Measurements from ENCODE around the gene ELP2. TPM values are rescaled to one million over a fixed set of nuclear protein-coding genes. Genes with fewer than 3 reads are reported as not detected.

ELP2 gene
- total RNA-seq, 1 donor from 2014 or later, result 171 TPM

DNA sequence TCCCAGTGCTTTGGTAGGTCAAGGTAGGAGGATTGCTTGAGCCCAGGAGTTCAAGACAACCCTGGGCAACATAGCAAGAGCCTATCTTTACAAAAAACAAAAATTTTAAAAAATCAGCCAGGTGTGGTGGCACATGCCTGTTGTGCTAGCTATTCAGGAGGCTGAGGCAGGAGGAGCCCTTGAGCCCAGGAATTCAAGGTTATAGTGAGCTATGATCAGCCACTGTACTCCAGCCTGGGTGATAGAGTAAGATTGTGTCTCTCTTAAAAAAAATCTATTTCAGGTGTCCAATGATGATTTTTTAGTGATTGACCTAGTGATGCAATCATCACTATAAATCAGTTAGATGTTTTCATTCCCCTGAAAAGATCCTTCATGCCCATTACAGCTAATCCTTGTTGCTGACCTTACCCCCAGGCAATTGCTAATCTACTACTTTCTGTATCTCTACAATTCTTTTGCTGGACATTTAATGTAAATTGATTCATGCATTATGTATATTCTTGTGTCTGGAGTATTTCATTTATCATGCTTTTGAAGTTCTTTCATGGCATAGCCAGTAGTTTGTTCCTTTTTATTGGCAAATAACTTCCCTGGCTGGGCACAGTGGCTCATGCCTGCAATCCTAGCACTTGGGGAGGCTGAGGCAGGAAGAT is 67.9 kb downstream of the ELP2 start:
- Histone ChIP-seq H3K27me3 (no peaks in the 10 kb centered on the region), H3K4me3 (no peak overlapping the region), H3K36me3 (no peaks in the 10 kb centered on the region), H3K79me2 (ENCODE audit: low read depth) (no peaks in the 10 kb centered on the region), H2AFZ (replicated peaks) (no peak overlapping the region), H4K20me1 (ENCODE audit: low read depth) (no peaks in the 10 kb centered on the region), H3K27ac (no peak overlapping the region), H3K4me1 (no peaks in the 10 kb centered on the region), H3F3A (ENCODE audit: low read depth) (no peaks in the 10 kb centered on the region), H3K4me2 (no peak overlapping the region), H3K9me3 (ENCODE audit: low read depth) (no peaks in the 10 kb centered on the region), H3K9ac (no peak overlapping the region)
- no peak for DNase-seq (ENCODE audit: low spot score)
- Mint-ChIP-seq H3K27me3 (ENCODE audit: insufficient read depth, low read depth) (peaks cover 9% of the 10 kb centered on the region), H3K4me3 (no peak overlapping the region), H3K9me3 (no peaks in the 10 kb centered on the region), H3K4me1 (no peaks in the 10 kb centered on the region), H3K27ac (no peak overlapping the region), H3K36me3 (no peaks in the 10 kb centered on the region)
- TF ChIP-seq EZH2phosphoT487 (IDR thresholded peaks at IDR 0.05) (no peak), EZH2 (IDR thresholded peaks at IDR 0.05) (no peak), CTCF (IDR thresholded peaks at IDR 0.05) (no peak)

DNA sequence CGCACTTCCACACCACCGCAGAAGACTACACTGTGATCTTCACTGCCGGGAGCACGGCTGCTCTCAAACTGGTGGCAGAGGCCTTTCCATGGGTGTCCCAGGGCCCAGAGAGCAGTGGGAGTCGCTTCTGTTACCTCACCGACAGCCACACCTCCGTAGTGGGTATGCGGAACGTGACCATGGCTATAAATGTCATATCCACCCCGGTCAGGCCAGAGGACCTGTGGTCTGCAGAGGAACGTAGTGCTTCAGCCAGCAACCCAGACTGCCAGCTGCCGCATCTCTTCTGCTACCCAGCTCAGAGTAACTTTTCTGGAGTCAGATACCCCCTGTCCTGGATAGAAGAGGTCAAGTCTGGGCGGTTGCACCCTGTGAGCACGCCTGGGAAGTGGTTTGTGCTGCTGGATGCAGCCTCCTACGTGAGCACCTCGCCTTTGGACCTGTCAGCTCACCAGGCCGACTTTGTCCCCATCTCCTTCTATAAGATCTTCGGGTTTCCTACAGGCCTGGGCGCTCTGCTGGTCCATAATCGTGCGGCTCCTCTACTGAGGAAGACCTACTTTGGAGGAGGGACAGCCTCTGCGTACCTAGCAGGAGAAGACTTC is 70.1 kb downstream of the ELP2 start:
- Mint-ChIP-seq H3K4me1 (no peaks in the 10 kb centered on the region), H3K36me3 (no peaks in the 10 kb centered on the region), H3K27me3 (ENCODE audit: insufficient read depth, low read depth) (peaks cover 8% of the 10 kb centered on the region), H3K4me3 (no peak overlapping the region), H3K27ac (no peak overlapping the region), H3K9me3 (no peaks in the 10 kb centered on the region)
- Histone ChIP-seq H3K4me1 (no peaks in the 10 kb centered on the region), H3K9me3 (ENCODE audit: low read depth) (no peaks in the 10 kb centered on the region), H3K4me3 (no peak overlapping the region), H4K20me1 (ENCODE audit: low read depth) (no peaks in the 10 kb centered on the region), H3F3A (ENCODE audit: low read depth) (no peaks in the 10 kb centered on the region), H2AFZ (replicated peaks) (no peak overlapping the region), H3K27ac (no peak overlapping the region), H3K9ac (no peak overlapping the region), H3K27me3 (no peaks in the 10 kb centered on the region), H3K4me2 (no peak overlapping the region), H3K79me2 (ENCODE audit: low read depth) (no peaks in the 10 kb centered on the region), H3K36me3 (no peaks in the 10 kb centered on the region)
- TF ChIP-seq EZH2 (IDR thresholded peaks at IDR 0.05), result no peak
- TF ChIP-seq EZH2phosphoT487 (IDR thresholded peaks at IDR 0.05), result no peak
- no peak for TF ChIP-seq CTCF (IDR thresholded peaks at IDR 0.05)
- DNase-seq (ENCODE audit: low spot score), result no peak

- no peaks in the 10 kb centered on the region for H3K4me1 Mint-ChIP-seq
- peaks cover under 1% of the 10 kb centered on the region for H3K9me3 Mint-ChIP-seq
- no peak overlapping the region for H3K4me3 Mint-ChIP-seq
- Histone ChIP-seq H3K27me3 (no peaks in the 10 kb centered on the region), H3K4me2 (no peak overlapping the region), H3K9me3 (ENCODE audit: low read depth) (no peaks in the 10 kb centered on the region), H3K4me3 (no peak overlapping the region), H3K27ac (no peak overlapping the region), H2AFZ (replicated peaks) (no peak overlapping the region), H4K20me1 (ENCODE audit: low read depth) (no peaks in the 10 kb centered on the region), H3F3A (ENCODE audit: low read depth) (no peaks in the 10 kb centered on the region), H3K36me3 (no peaks in the 10 kb centered on the region), H3K9ac (no peak overlapping the region), H3K79me2 (ENCODE audit: low read depth) (no peaks in the 10 kb centered on the region), H3K4me1 (no peaks in the 10 kb centered on the region)
- no peaks in the 10 kb centered on the region for H3K36me3 Mint-ChIP-seq
- no peak overlapping the region for H3K27ac Mint-ChIP-seq
- DNase-seq (ENCODE audit: low spot score), result no peak
- H3K27me3 Mint-ChIP-seq (ENCODE audit: insufficient read depth, low read depth), result peaks cover 6% of the 10 kb centered on the region
- TF ChIP-seq EZH2 (IDR thresholded peaks at IDR 0.05) (no peak), CTCF (IDR thresholded peaks at IDR 0.05) (no peak), EZH2phosphoT487 (IDR thresholded peaks at IDR 0.05) (no peak)
Measured at GRCh38 chr18:36200354-36200771, 70.7 kb downstream of the ELP2 start.

All from neural progenitor cell (in vitro differentiated cells).